Tibial nerve (tissue), 4 donors: ENCODE results near the gene SLC23A2. TPM values are rescaled to one million over a fixed set of nuclear protein-coding genes. Genes with fewer than 3 reads are reported as not detected.

ENCODE experiments used
- DNase-seq, 2 donors: peaks; one replicate each; pipeline ENCODE4 v3.0.0-alpha.2; 2019; ENCODE audit warnings: low spot score in 2 of 2
- H3K27ac ChIP-seq, 4 donors: fragments of 200-600 bp; sonication (generic) in 3 of 4; one replicate each; pipeline ENCODE4 v1.5.1; 2017 to 2019; ENCODE audit warnings: mild to moderate bottlenecking in 1 of 4
- H3K27me3 ChIP-seq, 2 donors: fragments of 200-600 bp; sonication (generic) in 1 of 2; one replicate each; pipeline versions ENCODE4 v1.5.1 to v1.6.0; 2017 to 2019
- H3K36me3 ChIP-seq, 3 donors: fragments of 200-600 bp; sonication (generic); one replicate each; pipeline ENCODE4 v1.5.1; 2018 to 2019
- H3K4me1 ChIP-seq, 4 donors: fragments of 200-600 bp; sonication (generic) in 3 of 4; one replicate each; pipeline ENCODE4 v1.5.1; 2017 to 2019
- H3K4me3 ChIP-seq, 4 donors: fragments of 200-600 bp; sonication (generic) in 3 of 4; one replicate each; pipeline ENCODE4 v1.5.1; 2017 to 2019; ENCODE audit warnings: mild to moderate bottlenecking in 1 of 4, moderate library complexity in 1 of 4
- H3K9me3 ChIP-seq, 4 donors: fragments of 200-600 bp; sonication (generic) in 3 of 4; one replicate each; pipeline ENCODE4 v1.5.1; 2017 to 2019
- CTCF ChIP-seq, 5 experiments: fragments of 200-600 bp in 3 of 5; fragments of 450-650 bp in 2 of 5; sonication (generic) in 3 of 5; IDR thresholded peaks; one replicate each; pipeline ENCODE4 v1.5.1; 2016 to 2019; ENCODE audit warnings: antibody characterized with exemption in 5 of 5, mild to moderate bottlenecking in 3 of 5, moderate library complexity in 2 of 5
- EP300 ChIP-seq, 2 donors: sonication (generic); formaldehyde crosslinking; IDR thresholded peaks; one replicate each; pipeline ENCODE4 v1.6.1; 2017; ENCODE audit warnings: antibody characterized with exemption in 2 of 2, mild to moderate bottlenecking in 1 of 2
- POLR2A ChIP-seq, 2 donors: fragments of 450-650 bp; IDR thresholded peaks; one replicate each; pipeline ENCODE4 v1.6.1; 2017; ENCODE audit warnings: antibody characterized with exemption in 2 of 2, mild to moderate bottlenecking in 2 of 2, moderate library complexity in 2 of 2
- WGBS, 2 donors: methylation state at CpG; one replicate each; pipeline ENCODE4 v1.1.5; 2018; 5-methylcytosine and 5-hydroxymethylcytosine counted together
- total RNA-seq, 4 donors: library from RNA; depleted of rRNA; stranded (reverse); fragments of >200 nt; gene quantifications; one replicate each; pipeline ENCODE4 v1.1.0, GENCODE V29; 2016

SLC23A2 gene
- total RNA-seq, 4 donors from 2014 or later, result 30.6 to 48.5 (median 40.6) TPM

DNA sequence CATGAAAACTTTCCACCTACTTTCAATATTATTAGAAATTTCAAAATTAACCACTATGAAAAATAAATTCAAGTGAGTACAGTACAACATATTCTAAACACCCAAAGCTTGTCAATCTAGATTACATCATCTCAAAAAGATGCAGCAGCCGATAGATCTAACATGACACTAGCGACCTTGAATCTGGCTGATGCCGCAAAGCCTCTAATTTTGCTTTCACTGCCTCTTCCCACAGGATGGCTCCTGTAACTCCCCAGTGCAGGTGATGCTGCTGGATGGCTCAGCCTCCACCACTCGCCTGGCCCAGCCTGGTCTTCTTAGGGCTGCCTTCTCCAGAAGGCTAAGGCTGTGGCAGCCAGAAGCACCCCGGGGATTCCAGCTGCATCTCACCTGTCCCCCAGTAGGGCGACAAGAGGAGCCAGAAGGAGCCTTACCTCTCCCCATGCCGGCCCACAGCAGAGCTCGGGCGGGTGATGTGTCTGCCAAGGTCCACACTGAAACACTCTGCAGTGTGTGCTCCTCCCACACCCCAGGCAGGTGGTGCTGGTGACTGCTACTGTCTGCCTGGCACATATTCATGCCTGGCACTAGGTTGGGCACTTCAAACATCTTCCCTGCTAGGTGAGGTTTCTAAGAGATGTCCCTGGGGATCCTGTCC is 82.1 kb downstream of the SLC23A2 start:
- 78 to 82% methylated on average over 8 to 9 of the region's 9 CpGs for WGBS, 2 donors
- Histone ChIP-seq H3K4me1 (peaks cover 0 to 54% (median 6%) of the 10 kb centered on the region in 4 donors), H3K27ac (no peak overlapping the region), H3K27me3 (no peaks in the 10 kb centered on the region), H3K4me3 (no peak overlapping the region), H3K9me3 (no peaks in the 10 kb centered on the region), H3K36me3 (no peaks in the 10 kb centered on the region)
- TF ChIP-seq CTCF (IDR thresholded peaks at IDR 0.05) (no peak), POLR2A (IDR thresholded peaks at IDR 0.05) (no peak), EP300 (IDR thresholded peaks at IDR 0.05) (no peak)
- no peak for DNase-seq

- no peaks in the 10 kb centered on the region for H3K27me3 ChIP-seq
- H3K4me3 ChIP-seq, result no peak overlapping the region
- DNase-seq, result no peak
- no peak overlapping the region for H3K27ac ChIP-seq
- WGBS, 2 donors, result 93 to 97% methylated on average over 6 of the region's 6 CpGs
- peaks cover 0 to 54% (median 6%) of the 10 kb centered on the region in 4 donors for H3K4me1 ChIP-seq
- H3K36me3 ChIP-seq, result peaks cover 0 to 3% (median 0%) of the 10 kb centered on the region in 3 donors
- H3K9me3 ChIP-seq, result no peaks in the 10 kb centered on the region
- no peak for TF ChIP-seq POLR2A (IDR thresholded peaks at IDR 0.05)
- no peak for TF ChIP-seq CTCF (IDR thresholded peaks at IDR 0.05)
- TF ChIP-seq EP300 (IDR thresholded peaks at IDR 0.05), result no peak
Observed at GRCh38 chr20:4918473-4918872, 82.8 kb downstream of the SLC23A2 start.

GRCh38 chr20:4916971-4917881 is 84.1 kb downstream of the SLC23A2 start:
- 62 to 65% methylated on average over 8 of the region's 8 CpGs for WGBS, 2 donors
- Histone ChIP-seq H3K27me3 (no peaks in the 10 kb centered on the region), H3K4me3 (no peak overlapping the region), H3K27ac (peak overlapping the region in 1 of 4 donors; percentile 22), H3K9me3 (no peaks in the 10 kb centered on the region), H3K4me1 (peaks cover 0 to 53% (median 6%) of the 10 kb centered on the region in 4 donors), H3K36me3 (peaks cover 0 to 15% (median 0%) of the 10 kb centered on the region in 3 donors)
- TF ChIP-seq POLR2A (IDR thresholded peaks at IDR 0.05) (no peak), CTCF (IDR thresholded peaks at IDR 0.05) (no peak), EP300 (IDR thresholded peaks at IDR 0.05) (no peak)
- DNase-seq, result no peak

GRCh38 chr20:4913147-4913546 is 88.2 kb downstream of the SLC23A2 start:
- Histone ChIP-seq H3K9me3 (no peaks in the 10 kb centered on the region), H3K4me3 (no peak overlapping the region), H3K27ac (no peak overlapping the region), H3K4me1 (peaks cover 0 to 30% (median 6%) of the 10 kb centered on the region in 4 donors), H3K36me3 (peaks cover 0 to 30% (median 0%) of the 10 kb centered on the region in 3 donors), H3K27me3 (no peaks in the 10 kb centered on the region)
- TF ChIP-seq POLR2A (IDR thresholded peaks at IDR 0.05) (no peak), EP300 (IDR thresholded peaks at IDR 0.05) (no peak), CTCF (IDR thresholded peaks at IDR 0.05) (no peak)
- 90 to 97% methylated on average over 7 of the region's 7 CpGs for WGBS, 2 donors
- no peak for DNase-seq
